Measurements from ENCODE around the gene MAB21L4. TPM values are rescaled to one million over a fixed set of nuclear protein-coding genes. Genes with fewer than 3 reads are reported as not detected.

Gene MAB21L4
- polyA plus RNA-seq, 1 donor, result 0.10 TPM

DNA sequence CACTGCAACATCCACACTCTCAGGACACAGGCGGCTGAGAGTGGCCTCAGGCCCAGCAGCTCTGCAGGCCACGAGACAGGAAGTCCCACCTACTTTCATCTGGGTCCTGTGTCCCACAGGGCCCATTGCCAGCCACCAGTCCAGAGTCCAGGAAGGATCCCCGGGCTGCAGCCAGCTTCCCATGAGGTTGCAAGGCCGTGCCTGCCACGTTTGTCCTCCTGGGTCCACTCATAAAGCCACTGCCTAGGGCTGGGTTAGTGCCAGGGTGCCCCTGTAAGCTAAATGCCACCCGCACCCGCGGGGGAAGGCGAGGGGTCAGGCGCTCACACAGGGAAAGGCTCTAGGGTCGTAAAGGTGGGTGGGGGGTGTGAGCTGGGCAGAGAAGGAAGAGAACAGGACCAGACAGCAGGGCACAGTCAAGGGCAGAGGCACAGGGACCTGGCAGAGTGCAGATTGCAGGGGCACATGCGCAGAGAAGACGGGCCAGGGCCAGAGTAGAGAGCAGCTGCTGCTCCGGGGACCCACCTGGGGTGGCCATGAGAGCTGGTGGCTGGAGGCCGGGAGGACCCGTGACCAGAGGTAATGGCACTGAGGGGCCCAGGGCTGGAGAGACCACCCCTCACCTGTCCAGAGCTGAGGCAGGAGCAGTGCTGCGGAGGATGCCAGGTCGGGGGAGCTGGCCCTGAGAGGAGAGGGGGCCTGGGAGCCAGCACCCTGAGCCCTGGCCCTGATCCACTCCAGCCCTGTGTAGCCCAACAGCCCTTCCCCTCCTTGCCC lies 19.3 kb downstream of the MAB21L4 start:
- DNase-seq, result no peak

DNA sequence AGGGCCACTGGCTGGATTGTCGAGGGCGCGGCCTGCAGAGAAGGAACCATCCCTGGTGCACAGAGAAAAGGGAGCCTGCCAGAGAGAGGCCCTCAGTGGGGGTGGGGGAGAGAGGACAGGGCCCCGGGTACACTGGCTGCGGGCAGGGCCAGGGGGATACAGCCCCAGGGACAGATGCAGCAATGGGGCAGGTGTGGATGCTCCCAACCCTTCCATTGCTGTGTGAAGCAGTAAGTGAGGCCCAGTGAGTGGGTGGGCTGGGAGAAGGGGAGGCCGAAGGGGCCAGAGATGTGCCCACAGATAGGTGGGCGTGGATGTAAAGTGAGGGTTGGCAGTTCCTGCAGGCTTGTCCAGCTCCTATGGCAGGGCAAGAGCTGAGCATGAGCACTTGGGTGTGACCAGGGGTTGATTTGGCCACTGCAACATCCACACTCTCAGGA lies 19.9 kb downstream of the MAB21L4 start:
- no peak for DNase-seq

DNA sequence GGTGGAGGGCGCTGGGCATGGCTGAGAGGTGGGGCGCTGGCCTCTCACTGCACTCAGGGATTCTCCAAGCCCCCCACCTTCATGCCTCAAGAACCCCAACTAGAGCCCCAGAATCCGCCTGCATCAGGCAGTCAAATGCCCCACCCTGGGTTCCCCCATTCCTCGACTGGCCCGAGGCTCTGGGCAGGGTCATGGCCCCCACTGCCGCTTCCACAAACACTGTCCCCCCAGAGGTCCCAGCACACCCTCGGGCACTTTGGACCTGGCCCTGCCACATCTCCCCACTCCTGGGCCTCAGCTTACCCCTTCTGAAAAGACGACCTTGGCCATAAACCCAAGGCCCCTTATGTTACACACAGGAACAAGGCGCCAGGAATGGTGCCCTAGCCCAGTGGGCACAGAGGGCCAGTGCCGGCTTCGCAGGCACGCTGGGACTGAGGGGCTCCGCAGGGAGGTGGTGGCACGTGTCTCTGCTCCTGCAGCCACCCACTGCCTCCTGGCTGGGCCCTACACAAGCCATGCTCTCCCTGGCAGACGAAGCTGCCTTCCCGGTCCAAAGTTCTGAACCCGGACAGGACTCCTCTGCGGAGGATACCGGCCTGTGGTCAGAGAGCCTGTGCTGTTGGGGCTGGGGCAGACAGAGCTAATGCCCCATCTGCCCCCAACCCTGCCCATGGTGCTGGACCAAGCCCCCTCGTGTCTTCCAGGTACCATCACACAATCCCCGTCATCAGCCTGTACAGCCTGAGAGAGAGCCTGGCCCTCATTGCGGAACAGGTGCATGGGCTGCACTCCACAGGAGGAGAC lies 20.5 kb downstream of the MAB21L4 start:
- DNase-seq, result no peak

GRCh38 chr2:240874715-240875227 lies 21.2 kb downstream of the MAB21L4 start:
- no peak for DNase-seq

- DNase-seq, result no peak
These were observed 21.9 kb downstream of the MAB21L4 start for GRCh38 chr2:240873805-240874714.

DNA sequence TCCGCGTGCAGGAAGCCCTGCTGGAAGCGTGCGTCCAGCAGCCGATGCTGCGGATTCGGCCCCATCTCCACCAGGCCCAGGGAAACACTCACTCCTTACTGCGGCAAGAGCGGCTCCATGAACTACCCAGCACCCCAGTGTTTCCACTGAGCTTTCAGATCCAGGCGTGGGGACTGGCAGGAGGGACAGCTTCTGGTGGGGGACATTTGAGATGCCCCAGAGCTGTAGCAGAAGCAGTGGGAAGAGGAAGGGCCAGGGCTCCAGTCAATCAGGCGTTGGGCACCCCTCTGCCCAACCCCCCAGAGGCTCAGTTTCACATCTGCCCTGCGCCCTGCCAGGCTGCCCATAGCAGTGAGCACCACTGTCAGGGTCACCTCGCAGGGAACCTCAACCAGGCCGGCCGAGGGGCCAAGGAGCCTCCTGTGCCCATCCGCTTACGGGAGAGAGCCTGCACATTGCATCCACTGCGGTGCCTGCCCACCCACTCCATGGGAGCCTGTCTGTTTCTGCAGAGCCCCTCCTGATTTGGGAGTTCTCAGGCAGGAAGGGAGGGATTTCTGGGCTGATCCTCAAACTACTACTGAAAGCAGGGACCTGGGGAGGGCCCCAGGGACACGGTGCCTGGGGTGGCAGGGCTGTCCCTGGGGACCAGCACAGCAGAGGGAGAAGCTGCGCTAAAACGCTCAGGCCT lies 22.7 kb downstream of the MAB21L4 start:
- DNase-seq, result no peak

DNA sequence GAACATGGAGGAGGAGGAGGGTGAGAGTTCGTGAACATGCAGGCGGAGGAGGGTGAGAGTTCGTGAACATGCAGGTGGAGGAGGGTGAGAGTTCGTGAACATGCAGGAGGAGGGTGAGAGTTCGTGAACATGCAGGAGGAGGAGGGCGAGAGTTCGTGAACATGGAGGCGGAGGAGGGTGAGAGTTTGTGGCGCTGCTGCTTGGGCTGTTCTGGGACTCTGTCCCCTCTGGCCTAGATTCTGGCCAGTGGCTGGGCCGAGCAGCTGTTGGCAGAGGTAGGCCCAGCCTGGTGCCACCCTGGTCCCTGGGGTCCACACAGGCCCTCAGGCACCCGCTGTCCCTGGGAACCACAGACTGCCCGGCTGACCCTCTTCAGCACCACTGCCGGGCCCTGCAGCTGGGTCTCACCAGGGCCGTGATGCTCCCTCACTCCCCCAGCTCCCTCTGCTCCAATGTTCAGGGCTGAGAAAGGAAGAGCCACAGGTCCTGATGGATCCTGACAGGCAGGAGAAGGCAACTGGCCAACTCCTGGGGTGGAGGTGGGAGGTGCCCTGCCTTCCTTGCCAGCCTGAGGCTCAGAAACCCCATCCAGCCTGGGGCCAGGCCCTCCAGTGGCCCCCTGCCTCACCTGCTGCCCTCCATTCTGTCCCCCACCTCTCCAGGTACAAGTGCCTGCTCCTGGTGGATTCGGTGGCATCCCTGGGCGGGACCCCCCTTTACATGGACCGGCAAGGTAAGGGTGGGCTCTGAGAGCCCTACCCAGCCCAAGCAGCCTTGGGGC lies 23.4 kb downstream of the MAB21L4 start:
- DNase-seq, result no peak

GRCh38 chr2:240871071-240871958 lies 24.6 kb downstream of the MAB21L4 start:
- DNase-seq, result no peak

DNA sequence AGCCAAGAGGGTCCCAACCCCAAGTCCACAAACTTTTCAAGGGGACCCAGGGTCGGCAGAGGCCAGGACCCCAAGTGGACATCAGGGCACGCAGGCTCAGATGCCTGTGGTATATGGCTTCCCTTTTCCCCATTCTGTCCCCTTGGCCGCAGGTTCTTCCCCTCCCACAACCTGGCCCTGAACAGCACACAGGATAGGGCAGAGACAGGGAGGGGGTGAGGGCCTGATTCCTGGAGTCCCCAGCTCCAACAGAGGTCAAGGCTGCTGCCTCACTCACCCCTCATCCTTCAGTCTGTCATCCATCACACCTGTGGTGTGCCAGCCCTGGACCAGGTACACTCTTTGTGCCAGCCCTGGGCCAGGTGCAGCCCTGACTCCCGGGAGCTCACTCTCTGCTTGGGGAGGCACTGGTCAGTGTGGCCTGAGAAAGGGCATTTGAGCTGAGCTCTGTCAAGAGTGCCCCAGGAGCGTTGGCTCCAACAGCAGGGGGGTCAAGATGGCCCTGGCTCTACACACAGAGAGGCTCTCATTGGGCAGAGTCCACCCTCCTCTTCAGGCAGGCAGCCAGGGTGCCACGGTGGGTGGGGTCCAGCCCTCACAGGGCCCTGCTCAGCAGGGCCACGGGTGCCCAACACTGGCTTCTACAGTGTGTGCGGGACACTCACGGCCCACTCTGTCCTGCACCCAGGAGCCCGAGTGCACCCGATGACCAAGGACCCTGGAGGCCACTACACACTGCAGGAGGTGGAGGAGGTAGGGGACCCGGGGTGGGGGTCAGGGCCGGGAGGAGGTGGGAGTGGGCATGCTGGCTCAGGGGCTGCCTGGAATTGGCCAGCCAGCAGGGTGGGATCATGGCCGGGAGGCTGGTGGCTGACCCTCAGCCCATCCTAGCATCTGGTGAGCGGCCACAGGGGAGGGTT lies 25.7 kb downstream of the MAB21L4 start:
- no peak for DNase-seq

DNA sequence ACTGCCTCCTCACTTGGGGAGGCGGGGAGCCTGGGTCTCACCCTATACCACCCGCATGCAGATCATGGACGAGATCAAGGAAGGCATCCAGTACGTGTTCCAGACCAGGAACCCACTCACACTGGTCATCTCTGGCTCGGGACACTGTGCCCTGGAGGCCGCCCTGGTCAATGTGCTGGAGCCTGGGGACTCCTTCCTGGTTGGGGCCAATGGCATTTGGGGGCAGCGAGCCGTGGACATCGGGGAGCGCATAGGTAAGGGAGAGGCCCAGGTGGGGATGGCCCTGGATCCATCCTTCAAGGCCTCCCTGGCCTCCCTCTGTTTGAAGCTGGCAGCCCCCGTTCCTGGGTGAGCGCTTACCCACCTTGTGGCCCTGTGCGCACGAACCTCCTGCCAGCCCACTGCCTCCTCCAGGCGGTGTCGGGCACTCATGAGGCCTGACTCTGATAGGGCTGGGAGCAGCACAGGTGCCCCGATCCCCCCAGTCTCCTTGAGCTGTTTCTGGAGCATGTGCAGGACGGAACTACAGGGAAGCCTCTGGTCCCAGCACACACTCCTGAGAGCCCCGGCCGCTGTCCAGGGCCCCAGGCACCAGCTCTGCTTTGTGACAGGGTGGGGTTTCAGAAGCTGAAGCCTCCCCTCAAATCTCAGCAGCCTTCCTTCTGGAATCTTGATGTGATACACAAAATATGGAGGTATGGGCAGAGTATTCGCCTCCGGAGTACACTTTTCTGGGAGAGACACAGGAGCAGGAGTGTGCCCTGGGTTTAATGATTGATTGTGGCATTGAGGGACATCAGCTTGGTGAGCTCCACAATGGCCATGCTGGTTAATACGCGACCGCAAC lies 26.6 kb downstream of the MAB21L4 start:
- no peak for DNase-seq

GRCh38 chr2:240868286-240869108 lies 27.5 kb downstream of the MAB21L4 start, which contains the start of gene AGXT:
Gene AGXT (plus strand): TSS chr2:240868824. CDS start chr2:240868866, 42 bp downstream.
- no peak for DNase-seq

DNA sequence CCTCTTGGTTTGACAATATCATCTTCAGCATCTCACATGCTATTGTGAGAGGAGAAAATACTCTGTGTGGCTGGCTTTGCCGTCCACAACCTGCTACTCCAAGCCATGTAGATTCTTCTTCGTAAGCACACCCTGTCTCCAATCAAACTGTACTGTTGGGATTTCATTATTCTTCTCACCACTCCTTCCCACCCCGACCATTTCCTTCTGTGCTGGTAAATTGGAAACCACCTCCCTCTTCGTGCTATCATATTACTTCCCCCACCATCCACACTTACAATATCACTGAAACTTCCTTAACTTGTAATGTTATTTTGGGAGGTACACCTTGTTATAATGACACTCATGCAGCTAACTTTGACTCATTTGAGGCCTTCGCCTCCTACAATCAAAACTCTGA lies 30.6 kb downstream of the MAB21L4 start:
- no peak for DNase-seq

GRCh38 chr2:240864475-240864874 lies 31.5 kb downstream of the MAB21L4 start:
- no peak for DNase-seq

GRCh38 chr2:240861547-240861946 lies 34.4 kb downstream of the MAB21L4 start:
- DNase-seq, result no peak

- DNase-seq, result no peak
These were observed 37.1 kb downstream of the MAB21L4 start for GRCh38 chr2:240858871-240859270.

DNA sequence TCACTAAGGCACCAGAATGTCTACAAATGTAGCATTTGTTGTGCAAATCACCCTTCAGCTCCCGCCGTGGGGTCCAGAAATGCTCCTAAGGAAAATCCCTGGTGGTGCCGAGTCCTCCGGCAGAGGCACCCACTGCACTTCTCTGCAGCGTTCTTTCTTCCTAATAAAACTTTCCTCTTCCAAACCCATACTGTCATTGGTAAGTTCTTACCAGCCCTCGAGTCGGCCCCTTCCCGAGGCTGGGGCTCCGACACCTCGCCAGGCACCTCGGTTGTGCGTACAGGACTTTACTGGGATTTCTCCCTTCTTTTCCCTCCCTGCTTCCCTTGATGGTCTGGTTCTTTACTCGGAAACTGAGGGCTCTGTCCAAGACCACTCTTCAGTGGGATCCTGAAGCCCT lies 37.6 kb downstream of the MAB21L4 start:
- DNase-seq, result no peak
